SK-N-SH treated with all-trans-retinoic acid at 6 μM for 48 hours (cell line): ENCODE data around the gene FGFR3.

Experiments used
- ATAC-seq: fragments of 200-7000 bp; cut with Tn5 transposase; 3 replicates; pipeline ENCODE4 v1.9.1; 2020; ENCODE audit warnings: mild to moderate bottlenecking, moderate library complexity
- ARNTL ChIP-seq: fragments of 450-650 bp; formaldehyde crosslinking; IDR thresholded peaks from 2 replicates; pipeline ENCODE4 v1.5.0; 2020; ENCODE audit warnings: low read depth, mild to moderate bottlenecking, moderate library complexity, borderline replicate concordance
- BACH2 ChIP-seq: fragments of 250-450 bp; sonication (Bioruptor Pico); IDR thresholded peaks from 2 replicates; pipeline ENCODE4 v1.9.0; 2021; ENCODE audit warnings: mild to moderate bottlenecking, borderline replicate concordance
- CSDC2 ChIP-seq: fragments of 250-450 bp; sonication (Bioruptor Pico); IDR thresholded peaks from 2 replicates; pipeline ENCODE4 v1.5.0; 2020; ENCODE audit warnings: mild to moderate bottlenecking, moderate library complexity
- GLIS3 ChIP-seq: fragments of 250-450 bp; sonication (Bioruptor Pico); IDR thresholded peaks from 2 replicates; pipeline ENCODE4 v1.5.0; 2020; ENCODE audit warnings: mild to moderate bottlenecking, moderate library complexity
- ISL1 ChIP-seq: fragments of 250-450 bp; sonication (Bioruptor Pico); IDR thresholded peaks from 2 replicates; pipeline ENCODE4 v2.1.2; 2022; ENCODE audit warnings: mild to moderate bottlenecking, moderate library complexity
- OSR1 ChIP-seq: fragments of 250-450 bp; sonication (Bioruptor Pico); IDR thresholded peaks from 2 replicates; pipeline ENCODE4 v1.8.0; 2022; ENCODE audit warnings: moderate library complexity, mild to moderate bottlenecking, inconsistent platforms
- PPARA ChIP-seq: fragments of 250-450 bp; sonication (Bioruptor Pico); IDR thresholded peaks from 2 replicates; pipeline ENCODE4 v1.5.0; 2020; ENCODE audit warnings: mild to moderate bottlenecking, borderline replicate concordance
- RARB ChIP-seq: fragments of 250-450 bp; sonication (Bioruptor Pico); IDR thresholded peaks from 2 replicates; pipeline ENCODE4 v1.8.0; 2021; ENCODE audit warnings: mild to moderate bottlenecking, moderate library complexity
- SNAI2 ChIP-seq: fragments of 250-450 bp; sonication (Bioruptor Pico); IDR thresholded peaks from 2 replicates; pipeline ENCODE4 v1.5.0; 2020; ENCODE audit warnings: mild to moderate bottlenecking, moderate library complexity
- TCF4 ChIP-seq: fragments of 250-450 bp; sonication (Bioruptor Pico); IDR thresholded peaks from 2 replicates; pipeline ENCODE4 v1.8.0; 2021; ENCODE audit warnings: mild to moderate bottlenecking, moderate library complexity, borderline replicate concordance
- TOX ChIP-seq: fragments of 250-450 bp; sonication (Bioruptor Pico); IDR thresholded peaks from 2 replicates; pipeline ENCODE4 v1.8.0; 2021; ENCODE audit warnings: mild to moderate bottlenecking, moderate library complexity, borderline replicate concordance
- ZC3H10 ChIP-seq: fragments of 250-450 bp; sonication (Bioruptor Pico); IDR thresholded peaks from 2 replicates; pipeline ENCODE4 v1.5.1; 2021; ENCODE audit warnings: mild to moderate bottlenecking, moderate library complexity
- ZFP30 ChIP-seq: fragments of 450-650 bp; formaldehyde crosslinking; IDR thresholded peaks from 2 replicates; pipeline ENCODE4 v1.5.0; 2022; ENCODE audit warnings: mild to moderate bottlenecking, moderate library complexity
- ZNF565 ChIP-seq: fragments of 450-650 bp; formaldehyde crosslinking; conservative IDR thresholded peaks from 2 replicates; pipeline ENCODE4 v1.5.0; 2020; ENCODE audit warnings: low read depth, mild to moderate bottlenecking, moderate library complexity
- ZNF70 ChIP-seq: fragments of 450-650 bp; formaldehyde crosslinking; IDR thresholded peaks from 2 replicates; pipeline ENCODE4 v1.5.0; 2020; ENCODE audit warnings: mild to moderate bottlenecking, moderate library complexity
- ZNF8 ChIP-seq: fragments of 450-650 bp; formaldehyde crosslinking; IDR thresholded peaks from 2 replicates; pipeline ENCODE4 v1.5.0; 2020; ENCODE audit warnings: mild to moderate bottlenecking, moderate library complexity
- TF ChIP-seq, protein P1 (sequence below): fragments of 250-450 bp; sonication (Bioruptor Pico); IDR thresholded peaks from 2 replicates; pipeline ENCODE4 v1.5.1; 2020; ENCODE audit warnings: low read depth, mild to moderate bottlenecking, moderate library complexity
- TF ChIP-seq, protein P2 (sequence below): fragments of 250-450 bp; sonication (Bioruptor Pico); IDR thresholded peaks from 2 replicates; pipeline ENCODE4 v1.5.1; 2021; ENCODE audit warnings: mild to moderate bottlenecking, moderate library complexity
- TF ChIP-seq, protein P3 (sequence below): fragments of 250-450 bp; sonication (Bioruptor Pico); IDR thresholded peaks from 2 replicates; pipeline ENCODE4 v1.5.0; 2020; ENCODE audit warnings: mild to moderate bottlenecking, moderate library complexity
- TF ChIP-seq, protein P4 (sequence below): fragments of 250-450 bp; sonication (Bioruptor Pico); IDR thresholded peaks from 2 replicates; pipeline ENCODE4 v1.8.0; 2021; ENCODE audit warnings: low read depth, mild to moderate bottlenecking, moderate library complexity, borderline replicate concordance
- TF ChIP-seq, protein P5 (sequence below): fragments of 250-450 bp; sonication (Bioruptor Pico); IDR thresholded peaks from 2 replicates; pipeline ENCODE4 v1.8.0; 2020; ENCODE audit warnings: mild to moderate bottlenecking, moderate library complexity, borderline replicate concordance

Gene FGFR3

DNA sequence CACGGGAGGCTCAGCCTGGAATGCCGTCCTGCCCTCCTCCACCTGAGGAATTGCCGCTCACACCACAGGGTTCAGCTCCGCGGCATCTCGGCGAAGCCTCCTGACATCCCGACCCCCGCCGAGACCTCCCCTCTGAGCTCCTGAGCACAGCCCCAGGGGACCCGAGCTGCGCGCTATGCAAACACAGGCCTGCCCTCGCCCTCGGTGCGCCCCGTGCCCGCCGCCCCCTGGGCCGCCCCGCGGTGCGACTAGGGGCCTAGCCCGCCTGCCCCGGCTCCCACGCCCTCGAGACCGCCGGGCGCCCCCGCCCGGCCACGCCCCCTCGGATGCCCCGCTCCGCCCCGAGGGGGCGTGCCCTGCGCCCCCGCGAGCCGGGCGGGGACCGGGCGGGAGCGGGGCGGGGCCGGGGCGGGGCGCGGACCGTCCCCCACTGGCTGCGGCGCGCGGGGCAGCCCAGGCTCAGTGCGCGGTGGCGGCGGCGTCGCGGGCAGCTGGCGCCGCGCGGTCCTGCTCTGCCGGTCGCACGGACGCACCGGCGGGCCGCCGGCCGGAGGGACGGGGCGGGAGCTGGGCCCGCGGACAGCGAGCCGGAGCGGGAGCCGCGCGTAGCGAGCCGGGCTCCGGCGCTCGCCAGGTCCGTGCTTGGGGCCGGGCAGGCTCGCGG, at the start of gene FGFR3:
Gene FGFR3 (plus strand): TSS at position 462 of the 664 bp plus-strand sequence. CDS start 642 bp downstream, outside the sequence.
- ATAC-seq = peak; percentile 22

DNA sequence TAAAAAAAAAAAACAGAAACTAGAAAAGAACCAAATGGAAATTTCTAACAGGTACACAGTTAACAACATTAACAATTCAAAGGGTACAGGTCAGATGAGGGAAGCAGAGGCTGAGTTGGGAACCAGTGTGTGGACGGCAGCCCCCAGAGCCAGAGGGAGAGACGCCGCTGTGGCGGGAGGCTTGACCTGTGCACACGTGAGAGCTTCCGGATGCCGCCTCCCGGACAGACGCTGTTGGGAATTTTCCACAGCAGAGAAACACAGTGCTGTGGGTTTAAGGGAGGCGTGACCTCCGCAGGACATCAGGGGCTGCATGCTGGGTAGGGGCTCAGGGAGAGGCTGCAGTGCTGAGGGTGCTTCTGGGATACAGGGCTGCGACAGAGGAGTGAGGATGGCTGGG, 49.5 kb upstream of the FGFR3 start:
- TF ChIP-seq PPARA (no peak), SNAI2 (CRISPR knock-in tag) (no peak), ZNF8 (CRISPR knock-in tag) (no peak), GLIS3 (CRISPR knock-in tag) (no peak), CSDC2 (no peak), RARB (CRISPR knock-in tag) (no peak), ZC3H10 (CRISPR knock-in tag) (no peak), ZFP30 (CRISPR knock-in tag) (no peak), BACH2 (CRISPR knock-in tag) (no peak), ZNF70 (CRISPR knock-in tag) (no peak), OSR1 (CRISPR knock-in tag) (no peak), ISL1 (no peak)
- TF ChIP-seq, protein P1, sequence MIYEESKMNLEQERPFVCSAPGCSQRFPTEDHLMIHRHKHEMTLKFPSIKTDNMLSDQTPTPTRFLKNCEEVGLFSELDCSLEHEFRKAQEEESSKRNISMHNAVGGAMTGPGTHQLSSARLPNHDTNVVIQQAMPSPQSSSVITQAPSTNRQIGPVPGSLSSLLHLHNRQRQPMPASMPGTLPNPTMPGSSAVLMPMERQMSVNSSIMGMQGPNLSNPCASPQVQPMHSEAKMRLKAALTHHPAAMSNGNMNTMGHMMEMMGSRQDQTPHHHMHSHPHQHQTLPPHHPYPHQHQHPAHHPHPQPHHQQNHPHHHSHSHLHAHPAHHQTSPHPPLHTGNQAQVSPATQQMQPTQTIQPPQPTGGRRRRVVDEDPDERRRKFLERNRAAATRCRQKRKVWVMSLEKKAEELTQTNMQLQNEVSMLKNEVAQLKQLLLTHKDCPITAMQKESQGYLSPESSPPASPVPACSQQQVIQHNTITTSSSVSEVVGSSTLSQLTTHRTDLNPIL (CRISPR knock-in tag) = no peak
- TF ChIP-seq, protein P2, sequence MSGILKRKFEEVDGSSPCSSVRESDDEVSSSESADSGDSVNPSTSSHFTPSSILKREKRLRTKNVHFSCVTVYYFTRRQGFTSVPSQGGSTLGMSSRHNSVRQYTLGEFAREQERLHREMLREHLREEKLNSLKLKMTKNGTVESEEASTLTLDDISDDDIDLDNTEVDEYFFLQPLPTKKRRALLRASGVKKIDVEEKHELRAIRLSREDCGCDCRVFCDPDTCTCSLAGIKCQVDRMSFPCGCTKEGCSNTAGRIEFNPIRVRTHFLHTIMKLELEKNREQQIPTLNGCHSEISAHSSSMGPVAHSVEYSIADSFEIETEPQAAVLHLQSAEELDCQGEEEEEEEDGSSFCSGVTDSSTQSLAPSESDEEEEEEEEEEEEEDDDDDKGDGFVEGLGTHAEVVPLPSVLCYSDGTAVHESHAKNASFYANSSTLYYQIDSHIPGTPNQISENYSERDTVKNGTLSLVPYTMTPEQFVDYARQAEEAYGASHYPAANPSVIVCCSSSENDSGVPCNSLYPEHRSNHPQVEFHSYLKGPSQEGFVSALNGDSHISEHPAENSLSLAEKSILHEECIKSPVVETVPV (CRISPR knock-in tag) = no peak
- no peak for ATAC-seq

More for the DNA sequence above, at the start of gene FGFR3:
- TF ChIP-seq ZNF8 (CRISPR knock-in tag) (no peak), ZNF565 (no peak), GLIS3 (CRISPR knock-in tag) (no peak), ARNTL (CRISPR knock-in tag) (no peak), BACH2 (CRISPR knock-in tag) (no peak), ISL1 (no peak), CSDC2 (no peak), ZC3H10 (CRISPR knock-in tag) (no peak)
- TF ChIP-seq, protein P3, sequence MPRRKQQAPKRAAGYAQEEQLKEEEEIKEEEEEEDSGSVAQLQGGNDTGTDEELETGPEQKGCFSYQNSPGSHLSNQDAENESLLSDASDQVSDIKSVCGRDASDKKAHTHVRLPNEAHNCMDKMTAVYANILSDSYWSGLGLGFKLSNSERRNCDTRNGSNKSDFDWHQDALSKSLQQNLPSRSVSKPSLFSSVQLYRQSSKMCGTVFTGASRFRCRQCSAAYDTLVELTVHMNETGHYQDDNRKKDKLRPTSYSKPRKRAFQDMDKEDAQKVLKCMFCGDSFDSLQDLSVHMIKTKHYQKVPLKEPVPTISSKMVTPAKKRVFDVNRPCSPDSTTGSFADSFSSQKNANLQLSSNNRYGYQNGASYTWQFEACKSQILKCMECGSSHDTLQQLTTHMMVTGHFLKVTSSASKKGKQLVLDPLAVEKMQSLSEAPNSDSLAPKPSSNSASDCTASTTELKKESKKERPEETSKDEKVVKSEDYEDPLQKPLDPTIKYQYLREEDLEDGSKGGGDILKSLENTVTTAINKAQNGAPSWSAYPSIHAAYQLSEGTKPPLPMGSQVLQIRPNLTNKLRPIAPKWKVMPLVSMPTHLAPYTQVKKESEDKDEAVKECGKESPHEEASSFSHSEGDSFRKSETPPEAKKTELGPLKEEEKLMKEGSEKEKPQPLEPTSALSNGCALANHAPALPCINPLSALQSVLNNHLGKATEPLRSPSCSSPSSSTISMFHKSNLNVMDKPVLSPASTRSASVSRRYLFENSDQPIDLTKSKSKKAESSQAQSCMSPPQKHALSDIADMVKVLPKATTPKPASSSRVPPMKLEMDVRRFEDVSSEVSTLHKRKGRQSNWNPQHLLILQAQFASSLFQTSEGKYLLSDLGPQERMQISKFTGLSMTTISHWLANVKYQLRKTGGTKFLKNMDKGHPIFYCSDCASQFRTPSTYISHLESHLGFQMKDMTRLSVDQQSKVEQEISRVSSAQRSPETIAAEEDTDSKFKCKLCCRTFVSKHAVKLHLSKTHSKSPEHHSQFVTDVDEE (CRISPR knock-in tag) = no peak
- TF ChIP-seq, all 23 proteins: peak for 0

DNA sequence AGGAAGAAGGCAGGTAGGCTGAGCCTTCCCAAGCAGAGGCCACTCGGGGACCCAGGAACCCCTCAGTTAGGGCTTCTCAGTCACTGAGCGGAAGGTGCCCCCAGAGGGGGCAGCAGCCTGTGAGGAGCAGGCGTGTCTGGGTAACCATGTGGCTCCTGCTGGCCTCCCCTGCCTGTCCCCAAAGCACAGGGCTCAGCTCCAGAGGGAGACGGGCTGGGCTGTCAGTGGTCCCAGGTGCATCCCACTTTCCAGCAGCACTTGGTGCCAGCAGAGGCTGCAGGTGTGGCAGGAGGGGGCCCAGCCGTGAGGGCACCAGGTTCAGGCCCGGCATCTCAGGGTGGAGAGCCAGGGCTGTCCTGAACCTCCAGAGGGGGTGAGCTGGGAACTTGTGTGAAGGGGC, 49.1 kb upstream of the FGFR3 start:
- TF ChIP-seq CSDC2 = no peak
- no peak for TF ChIP-seq ZNF565
- TF ChIP-seq BACH2 (CRISPR knock-in tag) = no peak
- TF ChIP-seq RARB (CRISPR knock-in tag) = no peak
- no peak for TF ChIP-seq GLIS3 (CRISPR knock-in tag)
- TF ChIP-seq TOX (CRISPR knock-in tag) = no peak
- no peak for TF ChIP-seq ZC3H10 (CRISPR knock-in tag)
- TF ChIP-seq PPARA = no peak
- TF ChIP-seq ISL1 = no peak
- TF ChIP-seq, protein P4, sequence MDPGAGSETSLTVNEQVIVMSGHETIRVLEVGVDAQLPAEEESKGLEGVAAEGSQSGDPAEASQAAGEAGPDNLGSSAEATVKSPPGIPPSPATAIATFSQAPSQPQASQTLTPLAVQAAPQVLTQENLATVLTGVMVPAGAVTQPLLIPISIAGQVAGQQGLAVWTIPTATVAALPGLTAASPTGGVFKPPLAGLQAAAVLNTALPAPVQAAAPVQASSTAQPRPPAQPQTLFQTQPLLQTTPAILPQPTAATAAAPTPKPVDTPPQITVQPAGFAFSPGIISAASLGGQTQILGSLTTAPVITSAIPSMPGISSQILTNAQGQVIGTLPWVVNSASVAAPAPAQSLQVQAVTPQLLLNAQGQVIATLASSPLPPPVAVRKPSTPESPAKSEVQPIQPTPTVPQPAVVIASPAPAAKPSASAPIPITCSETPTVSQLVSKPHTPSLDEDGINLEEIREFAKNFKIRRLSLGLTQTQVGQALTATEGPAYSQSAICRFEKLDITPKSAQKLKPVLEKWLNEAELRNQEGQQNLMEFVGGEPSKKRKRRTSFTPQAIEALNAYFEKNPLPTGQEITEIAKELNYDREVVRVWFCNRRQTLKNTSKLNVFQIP (CRISPR knock-in tag) = no peak
- no peak for TF ChIP-seq ZNF8 (CRISPR knock-in tag)
- TF ChIP-seq ZFP30 (CRISPR knock-in tag) = no peak
- no peak for TF ChIP-seq ARNTL (CRISPR knock-in tag)
- no peak for TF ChIP-seq TCF4 (CRISPR knock-in tag)
- TF ChIP-seq, protein P5, sequence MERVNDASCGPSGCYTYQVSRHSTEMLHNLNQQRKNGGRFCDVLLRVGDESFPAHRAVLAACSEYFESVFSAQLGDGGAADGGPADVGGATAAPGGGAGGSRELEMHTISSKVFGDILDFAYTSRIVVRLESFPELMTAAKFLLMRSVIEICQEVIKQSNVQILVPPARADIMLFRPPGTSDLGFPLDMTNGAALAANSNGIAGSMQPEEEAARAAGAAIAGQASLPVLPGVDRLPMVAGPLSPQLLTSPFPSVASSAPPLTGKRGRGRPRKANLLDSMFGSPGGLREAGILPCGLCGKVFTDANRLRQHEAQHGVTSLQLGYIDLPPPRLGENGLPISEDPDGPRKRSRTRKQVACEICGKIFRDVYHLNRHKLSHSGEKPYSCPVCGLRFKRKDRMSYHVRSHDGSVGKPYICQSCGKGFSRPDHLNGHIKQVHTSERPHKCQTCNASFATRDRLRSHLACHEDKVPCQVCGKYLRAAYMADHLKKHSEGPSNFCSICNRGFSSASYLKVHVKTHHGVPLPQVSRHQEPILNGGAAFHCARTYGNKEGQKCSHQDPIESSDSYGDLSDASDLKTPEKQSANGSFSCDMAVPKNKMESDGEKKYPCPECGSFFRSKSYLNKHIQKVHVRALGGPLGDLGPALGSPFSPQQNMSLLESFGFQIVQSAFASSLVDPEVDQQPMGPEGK = no peak
- no peak for ATAC-seq
